Neural cell (in vitro differentiated cells): ENCODE results near the gene NOD2. TPM values are rescaled to one million over a fixed set of nuclear protein-coding genes. Genes with fewer than 3 reads are reported as not detected.

ENCODE experiments used
- H2AFZ ChIP-seq: fragments of 200-600, 300-800 bp; sonication (generic), shearing (Covaris generic); 2 replicates; pipeline ENCODE4 v1.6.0; 2014; ENCODE audit warnings: low read depth, mild to moderate bottlenecking, antibody characterized with exemption, low read length, moderate library complexity
- H3F3A ChIP-seq: fragments of 200-600 bp; shearing (Covaris generic); 2 replicates; pipeline ENCODE4 v1.6.1; 2016; ENCODE audit warnings: mild to moderate bottlenecking, moderate library complexity, mixed read lengths, antibody characterized with exemption, low read length; ENCODE audit not compliant: insufficient read depth, poor library complexity, severe bottlenecking
- H3K27ac ChIP-seq: fragments of 200-600, 300-800 bp; sonication (generic), shearing (Covaris generic); 2 replicates; pipeline ENCODE4 v1.5.1; 2014; ENCODE audit warnings: mild to moderate bottlenecking, low read length, moderate library complexity
- H3K27me3 ChIP-seq: fragments of 300-800, 200-600 bp; sonication (generic), shearing (Covaris generic); 2 replicates; pipeline ENCODE4 v1.6.0; 2014; ENCODE audit warnings: mild to moderate bottlenecking, low read depth, low read length, moderate library complexity; ENCODE audit not compliant: insufficient read depth
- H3K36me3 ChIP-seq: fragments of 300-800, 200-600 bp; sonication (generic), shearing (Covaris generic); 2 replicates; pipeline ENCODE4 v1.5.1; 2014; ENCODE audit warnings: mild to moderate bottlenecking, antibody characterized with exemption, low read length, moderate library complexity; ENCODE audit not compliant: insufficient read depth
- H3K4me2 ChIP-seq: fragments of 300-800, 200-600 bp; sonication (generic), shearing (Covaris generic); 2 replicates; pipeline ENCODE4 v1.6.0; 2014; ENCODE audit warnings: mild to moderate bottlenecking, low read length
- H3K4me3 ChIP-seq: fragments of 300-800, 200-600 bp; sonication (generic), shearing (Covaris generic); 2 replicates; pipeline ENCODE4 v1.5.1; 2014; ENCODE audit warnings: mild to moderate bottlenecking, low read length, moderate library complexity
- H3K79me2 ChIP-seq: fragments of 200-600 bp; shearing (Covaris generic); replicated peaks from 2 replicates; pipeline ENCODE4 v1.6.0; 2014; ENCODE audit warnings: mild to moderate bottlenecking, low read length, moderate library complexity; ENCODE audit not compliant: insufficient read depth
- H3K9ac ChIP-seq: fragments of 300-800, 200-600 bp; sonication (generic), shearing (Covaris generic); 2 replicates; pipeline ENCODE4 v1.6.1; 2016; ENCODE audit warnings: mild to moderate bottlenecking, low read length, mixed read lengths
- H3K9me2 ChIP-seq: fragments of 200-600 bp; shearing (Covaris generic); 2 replicates; pipeline ENCODE4 v1.6.1; 2016; ENCODE audit warnings: mild to moderate bottlenecking, low read length, mixed read lengths; ENCODE audit not compliant: insufficient read depth
- H3K9me3 ChIP-seq: fragments of 200-600, 300-800 bp; sonication (generic), shearing (Covaris generic); 2 replicates; pipeline ENCODE4 v1.6.1; 2016; ENCODE audit warnings: mild to moderate bottlenecking, mixed run types, low read length, moderate library complexity, mixed read lengths
- H4K20me1 ChIP-seq: fragments of 200-600 bp; shearing (Covaris generic); 2 replicates; pipeline ENCODE4 v1.6.1; 2016; ENCODE audit warnings: mild to moderate bottlenecking, mixed run types; ENCODE audit not compliant: insufficient read depth
- EP300 ChIP-seq: fragments of 450-650 bp; conservative IDR thresholded peaks from 2 replicates; pipeline ENCODE4 v1.6.1; 2014; ENCODE audit warnings: antibody characterized with exemption, mild to moderate bottlenecking, moderate library complexity; ENCODE audit not compliant: poor library complexity, severe bottlenecking
- EZH2 ChIP-seq: fragments of 200-600, 300-800 bp; shearing (Covaris generic), sonication (generic); IDR thresholded peaks from 2 replicates; pipeline ENCODE4 v1.6.1; 2014; ENCODE audit warnings: antibody characterized with exemption, low read length, borderline replicate concordance, mild to moderate bottlenecking; ENCODE audit not compliant: insufficient read depth, poor library complexity, severe bottlenecking
- MXI1 ChIP-seq: fragments of 450-650 bp; conservative IDR thresholded peaks from 2 replicates; pipeline ENCODE4 v1.6.1; 2014; ENCODE audit warnings: antibody characterized with exemption, mild to moderate bottlenecking; ENCODE audit not compliant: poor library complexity, severe bottlenecking
- POLR2AphosphoS5 ChIP-seq: IDR thresholded peaks from 2 replicates; pipeline ENCODE4 v1.6.1; 2012
- RAD21 ChIP-seq: fragments of 450-650 bp; conservative IDR thresholded peaks from 2 replicates; pipeline ENCODE4 v1.6.1; 2014; ENCODE audit warnings: antibody characterized with exemption, mild to moderate bottlenecking, moderate library complexity
- SMC3 ChIP-seq: fragments of 450-650 bp; conservative IDR thresholded peaks from 2 replicates; pipeline ENCODE4 v1.6.1; 2014; ENCODE audit warnings: antibody characterized with exemption, mild to moderate bottlenecking, moderate library complexity; ENCODE audit not compliant: poor library complexity
- TAF1 ChIP-seq: IDR thresholded peaks from 2 replicates; pipeline ENCODE4 v1.6.1; 2012; ENCODE audit warnings: low read depth
- polyA plus RNA-seq: library from polyadenylated mRNA; depleted of rRNA; stranded (reverse); fragments of >200 nt; gene quantifications from 2 replicates; pipeline ENCODE4 v1.2.3, GENCODE V29; 2014
- TF ChIP-seq, protein P1 (sequence below): IDR thresholded peaks from 2 replicates; pipeline ENCODE4 v1.6.1; 2012; ENCODE audit warnings: borderline replicate concordance
- TF ChIP-seq, protein P2 (sequence below): fragments of 450-650 bp; IDR thresholded peaks from 2 replicates; pipeline ENCODE4 v1.5.1; 2014; ENCODE audit warnings: antibody characterized with exemption, mild to moderate bottlenecking, moderate library complexity; ENCODE audit not compliant: poor library complexity, severe bottlenecking

Gene NOD2
- polyA plus RNA-seq, 1 donor from 2014 or later: not detected

DNA sequence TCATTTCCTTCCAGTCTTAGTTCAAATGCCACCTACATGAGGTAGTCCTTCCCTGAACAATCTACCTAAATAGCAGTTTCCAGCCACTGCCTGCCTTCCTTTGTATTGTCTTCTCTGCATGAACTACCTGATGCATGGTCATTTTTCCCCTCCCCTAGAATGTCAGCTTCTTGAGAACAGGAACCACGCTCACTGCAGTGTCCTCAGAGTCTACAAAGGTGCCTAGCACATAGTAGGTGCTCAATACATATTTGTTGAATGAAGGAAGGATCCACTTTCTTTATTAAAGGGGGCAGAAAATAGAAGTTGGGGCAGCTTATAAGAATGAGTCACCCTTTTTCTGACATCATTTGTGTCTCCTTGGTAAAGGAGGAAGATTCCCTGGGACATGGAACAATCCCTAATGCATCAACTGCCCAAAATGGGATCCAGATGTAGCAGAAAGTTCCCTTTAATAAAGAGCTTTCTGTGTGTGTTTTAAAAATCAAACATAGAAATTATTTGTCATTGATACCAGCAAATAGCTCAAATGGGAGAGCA lies 44.1 kb downstream of the NOD2 start:
- H3K9me2 ChIP-seq: no peaks in the 10 kb centered on the region
- no peak for TF ChIP-seq EP300
- no peak for TF ChIP-seq POLR2AphosphoS5
- no peak for TF ChIP-seq TAF1
- TF ChIP-seq, protein P1, sequence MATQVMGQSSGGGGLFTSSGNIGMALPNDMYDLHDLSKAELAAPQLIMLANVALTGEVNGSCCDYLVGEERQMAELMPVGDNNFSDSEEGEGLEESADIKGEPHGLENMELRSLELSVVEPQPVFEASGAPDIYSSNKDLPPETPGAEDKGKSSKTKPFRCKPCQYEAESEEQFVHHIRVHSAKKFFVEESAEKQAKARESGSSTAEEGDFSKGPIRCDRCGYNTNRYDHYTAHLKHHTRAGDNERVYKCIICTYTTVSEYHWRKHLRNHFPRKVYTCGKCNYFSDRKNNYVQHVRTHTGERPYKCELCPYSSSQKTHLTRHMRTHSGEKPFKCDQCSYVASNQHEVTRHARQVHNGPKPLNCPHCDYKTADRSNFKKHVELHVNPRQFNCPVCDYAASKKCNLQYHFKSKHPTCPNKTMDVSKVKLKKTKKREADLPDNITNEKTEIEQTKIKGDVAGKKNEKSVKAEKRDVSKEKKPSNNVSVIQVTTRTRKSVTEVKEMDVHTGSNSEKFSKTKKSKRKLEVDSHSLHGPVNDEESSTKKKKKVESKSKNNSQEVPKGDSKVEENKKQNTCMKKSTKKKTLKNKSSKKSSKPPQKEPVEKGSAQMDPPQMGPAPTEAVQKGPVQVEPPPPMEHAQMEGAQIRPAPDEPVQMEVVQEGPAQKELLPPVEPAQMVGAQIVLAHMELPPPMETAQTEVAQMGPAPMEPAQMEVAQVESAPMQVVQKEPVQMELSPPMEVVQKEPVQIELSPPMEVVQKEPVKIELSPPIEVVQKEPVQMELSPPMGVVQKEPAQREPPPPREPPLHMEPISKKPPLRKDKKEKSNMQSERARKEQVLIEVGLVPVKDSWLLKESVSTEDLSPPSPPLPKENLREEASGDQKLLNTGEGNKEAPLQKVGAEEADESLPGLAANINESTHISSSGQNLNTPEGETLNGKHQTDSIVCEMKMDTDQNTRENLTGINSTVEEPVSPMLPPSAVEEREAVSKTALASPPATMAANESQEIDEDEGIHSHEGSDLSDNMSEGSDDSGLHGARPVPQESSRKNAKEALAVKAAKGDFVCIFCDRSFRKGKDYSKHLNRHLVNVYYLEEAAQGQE: no peak
- TF ChIP-seq EZH2: no peak
- TF ChIP-seq RAD21: no peak
- TF ChIP-seq, protein P2, sequence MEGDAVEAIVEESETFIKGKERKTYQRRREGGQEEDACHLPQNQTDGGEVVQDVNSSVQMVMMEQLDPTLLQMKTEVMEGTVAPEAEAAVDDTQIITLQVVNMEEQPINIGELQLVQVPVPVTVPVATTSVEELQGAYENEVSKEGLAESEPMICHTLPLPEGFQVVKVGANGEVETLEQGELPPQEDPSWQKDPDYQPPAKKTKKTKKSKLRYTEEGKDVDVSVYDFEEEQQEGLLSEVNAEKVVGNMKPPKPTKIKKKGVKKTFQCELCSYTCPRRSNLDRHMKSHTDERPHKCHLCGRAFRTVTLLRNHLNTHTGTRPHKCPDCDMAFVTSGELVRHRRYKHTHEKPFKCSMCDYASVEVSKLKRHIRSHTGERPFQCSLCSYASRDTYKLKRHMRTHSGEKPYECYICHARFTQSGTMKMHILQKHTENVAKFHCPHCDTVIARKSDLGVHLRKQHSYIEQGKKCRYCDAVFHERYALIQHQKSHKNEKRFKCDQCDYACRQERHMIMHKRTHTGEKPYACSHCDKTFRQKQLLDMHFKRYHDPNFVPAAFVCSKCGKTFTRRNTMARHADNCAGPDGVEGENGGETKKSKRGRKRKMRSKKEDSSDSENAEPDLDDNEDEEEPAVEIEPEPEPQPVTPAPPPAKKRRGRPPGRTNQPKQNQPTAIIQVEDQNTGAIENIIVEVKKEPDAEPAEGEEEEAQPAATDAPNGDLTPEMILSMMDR: no peak
- TF ChIP-seq SMC3: no peak

DNA sequence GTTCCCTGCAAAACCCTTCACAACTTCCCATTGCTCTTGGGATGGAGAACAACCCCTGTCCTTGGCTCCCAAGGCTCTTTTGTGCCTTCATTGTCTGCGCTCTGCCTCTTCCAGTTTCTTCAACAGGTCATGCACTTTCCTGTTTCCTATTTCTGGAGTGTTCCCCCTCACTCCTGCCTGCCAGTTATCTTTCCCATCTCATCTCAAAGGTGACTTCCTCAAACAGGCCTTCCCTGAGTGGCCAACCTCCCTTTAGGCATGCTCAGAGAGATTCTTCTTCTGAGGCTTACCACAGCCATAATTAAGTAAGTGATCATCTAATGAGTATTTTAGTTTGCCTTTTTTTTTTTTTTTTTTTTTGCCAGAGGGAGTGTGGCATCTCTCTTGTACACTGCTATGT lies 45.6 kb downstream of the NOD2 start:
- H3F3A ChIP-seq: no peaks in the 10 kb centered on the region

More for the DNA sequence above, 44.1 kb downstream of the NOD2 start:
- no peaks in the 10 kb centered on the region for H3K36me3 ChIP-seq
- no peak overlapping the region for H3K4me3 ChIP-seq
- H3K9me3 ChIP-seq: no peaks in the 10 kb centered on the region
- H4K20me1 ChIP-seq: no peaks in the 10 kb centered on the region
- no peak overlapping the region for H3K4me2 ChIP-seq
- no peaks in the 10 kb centered on the region for H3F3A ChIP-seq
- H3K27me3 ChIP-seq: no peaks in the 10 kb centered on the region
- H3K9ac ChIP-seq: no peak overlapping the region
- no peaks in the 10 kb centered on the region for H3K79me2 ChIP-seq
- no peak overlapping the region for H2AFZ ChIP-seq
- H3K27ac ChIP-seq: no peak overlapping the region

DNA sequence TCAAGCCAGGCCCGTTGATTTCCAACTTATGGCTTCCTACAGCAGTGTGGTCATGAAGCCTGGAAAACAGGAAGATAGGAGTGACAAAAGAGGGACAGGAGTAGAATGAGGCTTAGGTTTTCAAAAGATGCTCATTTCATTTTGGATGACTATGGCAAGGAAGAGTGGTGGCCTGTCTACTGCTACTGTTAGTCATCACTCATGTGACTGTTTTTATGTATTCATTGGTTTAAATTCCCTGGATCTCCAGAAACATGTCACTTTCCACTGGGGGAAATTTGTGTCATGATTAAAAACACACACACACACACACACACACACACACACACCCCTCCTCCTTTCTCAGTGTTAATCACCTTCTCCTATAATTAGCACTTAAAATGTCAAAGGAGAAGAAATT lies 47.3 kb downstream of the NOD2 start:
- no peaks in the 10 kb centered on the region for H3K9me3 ChIP-seq
- H3K27me3 ChIP-seq: no peaks in the 10 kb centered on the region
- H3K4me3 ChIP-seq: no peak overlapping the region
- no peak overlapping the region for H3K4me2 ChIP-seq
- no peaks in the 10 kb centered on the region for H4K20me1 ChIP-seq
- H3K36me3 ChIP-seq: no peaks in the 10 kb centered on the region
- TF ChIP-seq EP300 (no peak), EZH2 (no peak), SMC3 (no peak), POLR2AphosphoS5 (no peak), MXI1 (no peak), TAF1 (no peak), RAD21 (no peak)
- TF ChIP-seq, protein P2: no peak
- TF ChIP-seq, protein P1: no peak
- H3K27ac ChIP-seq: no peak overlapping the region
- H3F3A ChIP-seq: no peaks in the 10 kb centered on the region
- H3K79me2 ChIP-seq: no peaks in the 10 kb centered on the region
- no peak overlapping the region for H3K9ac ChIP-seq
- no peaks in the 10 kb centered on the region for H3K9me2 ChIP-seq
- no peak overlapping the region for H2AFZ ChIP-seq

More for the DNA sequence above, 45.6 kb downstream of the NOD2 start:
- no peak overlapping the region for H3K4me2 ChIP-seq
- H3K4me3 ChIP-seq: no peak overlapping the region
- TF ChIP-seq POLR2AphosphoS5: no peak
- no peak for TF ChIP-seq MXI1
- no peak overlapping the region for H3K9ac ChIP-seq
- H4K20me1 ChIP-seq: no peaks in the 10 kb centered on the region
- no peak overlapping the region for H2AFZ ChIP-seq
- H3K27ac ChIP-seq: no peak overlapping the region
- no peaks in the 10 kb centered on the region for H3K27me3 ChIP-seq
- no peaks in the 10 kb centered on the region for H3K9me2 ChIP-seq
- H3K79me2 ChIP-seq: no peaks in the 10 kb centered on the region
- no peaks in the 10 kb centered on the region for H3K36me3 ChIP-seq
- H3K9me3 ChIP-seq: no peaks in the 10 kb centered on the region
